Small intestine (tissue), 7 donors: ENCODE data around the gene FADS2. TPM values are rescaled to one million over a fixed set of nuclear protein-coding genes. Genes with fewer than 3 reads are reported as not detected.
A peak's percentile ranks its signal among the peaks of the same experiment; 100 is the strongest.

Source experiments
- DNase-seq, 2 donors: peaks; one replicate each; pipeline versions ENCODE4 v3.0.0 to v3.0.0-alpha.2; 2013
- FAIRE-seq: peaks from 2 replicates; lab custom pipeline; 2012; peaks lifted over from hg19 to GRCh38; lab: Jason Lieb, UNC
- H3K27ac ChIP-seq, 3 donors: one replicate each; pipeline ENCODE4 v1.5.1; 2013; ENCODE audit warnings: low read length in 2 of 3, mild to moderate bottlenecking in 2 of 3, control low read depth in 1 of 3, inconsistent platforms in 1 of 3, low read depth in 1 of 3, moderate library complexity in 1 of 3
- H3K27me3 ChIP-seq, 3 donors: one replicate each; pipeline ENCODE4 v1.6.1; 2013; ENCODE audit warnings: low read length in 3 of 3, inconsistent platforms in 1 of 3; ENCODE audit not compliant: control insufficient read depth in 3 of 3, insufficient read depth in 3 of 3
- H3K36me3 ChIP-seq, 3 donors: one replicate each; pipeline ENCODE4 v1.6.1; 2013; ENCODE audit warnings: low read length in 3 of 3, inconsistent platforms in 1 of 3, low read depth in 1 of 3, mild to moderate bottlenecking in 1 of 3, moderate library complexity in 1 of 3; ENCODE audit not compliant: control insufficient read depth in 3 of 3, insufficient read depth in 2 of 3
- H3K4me1 ChIP-seq, 3 donors: one replicate each; pipeline ENCODE4 v1.6.1; 2013; ENCODE audit warnings: low read length in 2 of 3, inconsistent platforms in 1 of 3, low read depth in 1 of 3, mild to moderate bottlenecking in 1 of 3, moderate library complexity in 1 of 3; ENCODE audit not compliant: control insufficient read depth in 3 of 3, insufficient read depth in 2 of 3
- H3K4me3 ChIP-seq, 3 donors: one replicate each; pipeline ENCODE4 v1.5.1; 2013; ENCODE audit warnings: low read length in 3 of 3, control low read depth in 1 of 3, inconsistent platforms in 1 of 3, low read depth in 1 of 3, mild to moderate bottlenecking in 1 of 3, moderate library complexity in 1 of 3
- H3K9me3 ChIP-seq, 2 donors: one replicate each; pipeline ENCODE4 v1.6.1; 2013; ENCODE audit warnings: low read depth in 1 of 2, low read length in 1 of 2; ENCODE audit not compliant: control insufficient read depth in 2 of 2, insufficient read depth in 1 of 2
- WGBS, 3 donors: extraction: QIAGEN DNeasy Blood & Tissue Kit; methylation state at CpG; one replicate each; pipeline ENCODE4 v1.1.7; 2013; 5-methylcytosine and 5-hydroxymethylcytosine counted together
- polyA plus RNA-seq, 4 donors: library from polyadenylated mRNA; stranded (reverse) in 3 of 4; unstranded in 1 of 4; fragments of 200-250 nt in 3 of 4; fragments of 120-200 nt in 1 of 4; gene quantifications; one replicate each; pipeline versions ENCODE4 v1.2.1 to v1.2.3, GENCODE V29; 2013
- donor health status: healthy with polysubstance abuse.
- donor health status: control.
- donor health status: control.
- donor health status: Bipolar disorder and iron deficiency.
- donor health status: healthy.

Gene FADS2
- polyA plus RNA-seq, 4 donors, result 2.4 to 147 (median 7.7) TPM

GRCh38 chr11:61782841-61783240 lies 45.3 kb upstream of the FADS2 start:
- DNase-seq (no peak), FAIRE-seq (no peak)
- H3K36me3 ChIP-seq, result peaks cover 5 to 100% (median 19%) of the 10 kb centered on the region in 3 donors
- no peaks in the 10 kb centered on the region for H3K4me1 ChIP-seq
- WGBS, 3 donors, result 87 to 88% (median 87%) methylated on average over 11 of the region's 11 CpGs
- no peaks in the 10 kb centered on the region for H3K27me3 ChIP-seq
- H3K27ac ChIP-seq, result no peak overlapping the region
- no peak overlapping the region for H3K4me3 ChIP-seq
- no peaks in the 10 kb centered on the region for H3K9me3 ChIP-seq

GRCh38 chr11:61783717-61784505 lies 44.2 kb upstream of the FADS2 start:
- DNase-seq (no peak), FAIRE-seq (no peak)
- no peaks in the 10 kb centered on the region for H3K27me3 ChIP-seq
- H3K27ac ChIP-seq, result no peak overlapping the region
- no peak overlapping the region for H3K4me3 ChIP-seq
- H3K36me3 ChIP-seq, result peaks cover 9 to 100% (median 15%) of the 10 kb centered on the region in 3 donors
- no peaks in the 10 kb centered on the region for H3K9me3 ChIP-seq
- 71 to 74% (median 74%) methylated on average over 13 of the region's 13 CpGs for WGBS, 3 donors
- H3K4me1 ChIP-seq, result no peaks in the 10 kb centered on the region

- Histone ChIP-seq H3K4me3 (no peak overlapping the region), H3K4me1 (no peaks in the 10 kb centered on the region), H3K36me3 (peaks cover 9 to 100% (median 14%) of the 10 kb centered on the region in 3 donors), H3K27ac (no peak overlapping the region), H3K9me3 (no peaks in the 10 kb centered on the region), H3K27me3 (no peaks in the 10 kb centered on the region)
- no peak for DNase-seq
- no peak for FAIRE-seq
- WGBS, 3 donors, result 70 to 79% (median 72%) methylated on average over 7 of the region's 7 CpGs
Observed at GRCh38 chr11:61784506-61784805, 43.6 kb upstream of the FADS2 start.

DNA sequence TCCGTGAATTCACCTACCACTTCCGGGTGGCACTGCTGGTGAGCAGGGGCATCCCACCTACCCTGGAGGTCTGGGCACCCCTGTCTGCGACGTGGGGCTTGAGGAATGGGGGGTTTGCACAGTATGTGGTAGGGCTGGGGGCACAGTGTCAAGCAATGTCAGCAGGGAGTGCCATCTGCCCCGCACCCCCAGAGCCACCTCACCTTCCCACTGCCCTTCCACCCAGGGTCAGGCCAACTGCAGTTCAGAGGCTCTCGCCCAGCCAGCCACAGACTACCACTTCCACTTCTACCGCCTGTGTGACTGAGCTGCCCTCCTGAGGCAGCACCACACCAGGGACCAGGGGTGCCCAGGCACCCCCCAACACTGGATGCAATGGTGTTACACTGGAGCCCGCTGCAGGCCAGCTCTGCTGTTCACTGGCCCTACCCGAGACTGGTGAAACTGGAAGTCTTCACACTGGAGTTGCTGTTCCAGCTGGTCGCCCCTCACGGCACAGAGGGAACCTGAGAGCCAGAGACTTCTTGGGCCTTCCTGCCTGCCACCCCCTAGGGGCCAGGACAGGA lies 42.2 kb upstream of the FADS2 start:
- FAIRE-seq, result no peak
- Histone ChIP-seq H3K36me3 (peaks cover 9 to 99% (median 11%) of the 10 kb centered on the region in 3 donors), H3K9me3 (no peaks in the 10 kb centered on the region), H3K4me1 (no peaks in the 10 kb centered on the region), H3K27me3 (no peaks in the 10 kb centered on the region), H3K27ac (no peak overlapping the region), H3K4me3 (no peak overlapping the region)
- no peak for DNase-seq
- 83 to 85% (median 84%) methylated on average over 11 of the region's 11 CpGs for WGBS, 3 donors

GRCh38 chr11:61787928-61788491 lies 40.1 kb upstream of the FADS2 start:
- Histone ChIP-seq H3K4me1 (peaks cover 0 to 6% (median 0%) of the 10 kb centered on the region in 3 donors), H3K9me3 (no peaks in the 10 kb centered on the region), H3K27ac (no peak overlapping the region), H3K36me3 (peaks cover 8 to 78% (median 11%) of the 10 kb centered on the region in 3 donors), H3K4me3 (no peak overlapping the region), H3K27me3 (no peaks in the 10 kb centered on the region)
- WGBS, 3 donors, result 36 to 47% (median 43%) methylated on average over 9 of the region's 9 CpGs
- DNase-seq, result peak; percentile 65 to 82
- no peak for FAIRE-seq

GRCh38 chr11:61791737-61792309 lies 36.3 kb upstream of the FADS2 start:
- Histone ChIP-seq H3K27ac (peak overlapping the region; percentile 72 to 99 (median 96)), H3K27me3 (no peaks in the 10 kb centered on the region), H3K9me3 (no peaks in the 10 kb centered on the region), H3K4me1 (peaks cover 0 to 15% (median 0%) of the 10 kb centered on the region in 3 donors), H3K36me3 (peaks cover 2 to 54% (median 5%) of the 10 kb centered on the region in 3 donors), H3K4me3 (peak overlapping the region; percentile 56 to 81 (median 80))
- 1 to 3% (median 2%) methylated on average over 14 of the region's 14 CpGs for WGBS, 3 donors
- DNase-seq (peak; percentile 53 to 86), FAIRE-seq (no peak)

DNA sequence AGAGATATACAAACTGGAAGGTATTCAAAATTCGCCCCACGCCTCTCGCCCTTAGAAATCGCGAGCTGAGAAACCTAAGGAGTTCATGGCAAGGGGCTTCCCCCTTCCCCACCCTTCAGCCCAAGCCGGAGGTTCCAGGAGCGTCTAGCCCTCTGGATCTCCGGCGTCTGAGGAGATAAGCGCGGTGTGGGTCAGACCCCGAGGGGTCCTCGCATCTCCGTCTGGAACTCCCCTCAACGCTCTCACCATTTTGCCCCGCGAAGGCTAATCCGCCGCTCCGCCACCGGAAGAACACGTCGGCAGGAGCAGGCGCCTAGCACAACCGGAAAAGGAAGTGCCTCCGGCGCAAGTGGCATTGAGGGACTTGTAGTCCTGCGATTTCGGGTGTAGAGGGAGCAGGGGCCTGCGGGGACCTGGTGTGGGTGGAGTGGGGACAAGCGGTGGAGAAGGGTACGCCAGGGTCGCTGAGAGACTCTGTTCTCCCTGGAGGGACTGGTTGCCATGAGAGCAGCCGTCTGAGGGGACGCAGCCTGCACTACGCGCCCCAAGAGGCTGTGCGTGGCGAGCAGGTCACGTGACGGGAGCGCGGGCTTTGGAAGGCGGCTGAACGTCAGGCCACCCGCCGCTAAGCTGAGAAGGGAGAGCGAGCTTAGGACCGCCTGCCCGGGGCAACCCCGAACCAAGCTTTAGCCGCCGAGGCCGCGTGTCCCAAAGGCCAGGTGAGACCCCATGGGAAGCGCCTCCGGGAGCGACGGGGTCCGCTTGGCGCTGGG lies 35.6 kb upstream of the FADS2 start, which contains the start of the genes FEN1 and TMEM258:
FEN1 (plus strand) TSS at position 602 of the 773 bp plus-strand sequence. CDS start 2,451 bp downstream, outside the sequence.
TMEM258 (minus strand) TSS at position 290 of the 773 bp plus-strand sequence; CDS start at position 249, 41 bp downstream.
- H3K36me3 ChIP-seq, result peaks cover 2 to 48% (median 5%) of the 10 kb centered on the region in 3 donors
- H3K9me3 ChIP-seq, result no peaks in the 10 kb centered on the region
- no peaks in the 10 kb centered on the region for H3K27me3 ChIP-seq
- peak; percentile 92 to 97 for DNase-seq
- WGBS, 3 donors, result 0% methylated on average over 53 to 61 of the region's 61 CpGs
- H3K4me1 ChIP-seq, result peaks cover 0 to 17% (median 0%) of the 10 kb centered on the region in 3 donors
- no peak for FAIRE-seq
- peak within 1 kb of the TSS; percentile 72 to 99 (median 96) for H3K27ac ChIP-seq
- H3K4me3 ChIP-seq, result peak within 1 kb of the TSS; percentile 56 to 81 (median 80)
